Astrocyte (in vitro differentiated cells and primary cell): Measurements from ENCODE around the gene CDKN1B. TPM values are rescaled to one million over a fixed set of nuclear protein-coding genes. Genes with fewer than 3 reads are reported as not detected.
A peak's percentile ranks its signal among the peaks of the same experiment; 100 is the strongest.

Experiments used
- DNase-seq: peaks from one replicate; pipeline ENCODE4 v3.0.0-alpha.2; 2010; ENCODE audit warnings: low read depth
- FAIRE-seq: peaks from 2 replicates; lab custom pipeline; 2011; peaks lifted over from hg19 to GRCh38; lab: Jason Lieb, UNC
- H2AFZ ChIP-seq: 2 replicates; pipeline ENCODE4 v1.6.0; 2012; ENCODE audit warnings: low read depth, low read length, inconsistent platforms
- H3K27ac ChIP-seq: 2 replicates; pipeline ENCODE4 v1.5.1; 2011; ENCODE audit warnings: low read depth, low read length, inconsistent platforms
- H3K27me3 ChIP-seq: 2 replicates; pipeline ENCODE4 v1.6.0; 2011; ENCODE audit warnings: low read length, inconsistent platforms; ENCODE audit not compliant: insufficient read depth
- H3K36me3 ChIP-seq: 2 replicates; pipeline ENCODE4 v1.5.1; 2011; ENCODE audit warnings: low read length, inconsistent platforms; ENCODE audit not compliant: insufficient read depth
- H3K4me1 ChIP-seq: 2 replicates; pipeline ENCODE4 v1.5.1; 2011; ENCODE audit warnings: low read length, inconsistent platforms; ENCODE audit not compliant: insufficient read depth
- H3K4me2 ChIP-seq: 2 replicates; pipeline ENCODE4 v1.6.0; 2012; ENCODE audit warnings: low read length, inconsistent platforms
- H3K4me3 ChIP-seq: 2 replicates; pipeline ENCODE4 v1.5.1; 2011; ENCODE audit warnings: low read depth, mild to moderate bottlenecking, low read length, inconsistent platforms; ENCODE audit not compliant: insufficient read depth
- H3K79me2 ChIP-seq: 2 replicates; pipeline ENCODE4 v1.6.0; 2012; ENCODE audit warnings: mild to moderate bottlenecking, low read length, inconsistent platforms; ENCODE audit not compliant: insufficient read depth
- H3K9ac ChIP-seq: 2 replicates; pipeline ENCODE4 v1.6.0; 2012; ENCODE audit warnings: mild to moderate bottlenecking, low read length, inconsistent platforms
- H3K9me3 ChIP-seq: 2 replicates; pipeline ENCODE4 v1.5.1; 2012; ENCODE audit warnings: low read depth, mild to moderate bottlenecking, low read length, inconsistent platforms; ENCODE audit not compliant: insufficient read depth
- H4K20me1 ChIP-seq: 2 replicates; pipeline ENCODE4 v1.6.0; 2012; ENCODE audit warnings: low read length, inconsistent platforms; ENCODE audit not compliant: insufficient read depth
- H3K27ac Mint-ChIP-seq: one replicate; pipeline ENCODE4 v1.8.0; 2021; ENCODE audit warnings: mild to moderate bottlenecking, mixed read lengths; ENCODE audit not compliant: unreplicated experiment
- H3K27me3 Mint-ChIP-seq: one replicate; pipeline ENCODE4 v1.8.0; 2021; ENCODE audit warnings: low read depth, mixed read lengths; ENCODE audit not compliant: unreplicated experiment
- H3K36me3 Mint-ChIP-seq: one replicate; pipeline ENCODE4 v1.8.0; 2021; ENCODE audit warnings: low read depth, mixed read lengths; ENCODE audit not compliant: unreplicated experiment
- H3K4me1 Mint-ChIP-seq: one replicate; pipeline ENCODE4 v1.8.0; 2021; ENCODE audit warnings: low read depth, mixed read lengths; ENCODE audit not compliant: unreplicated experiment
- H3K4me3 Mint-ChIP-seq: one replicate; pipeline ENCODE4 v1.8.0; 2021; ENCODE audit warnings: mild to moderate bottlenecking, moderate library complexity, mixed read lengths; ENCODE audit not compliant: unreplicated experiment
- H3K9me3 Mint-ChIP-seq: one replicate; pipeline ENCODE4 v1.8.0; 2021; ENCODE audit warnings: mild to moderate bottlenecking, mixed read lengths; ENCODE audit not compliant: unreplicated experiment
- EZH2 ChIP-seq: IDR thresholded peaks from 2 replicates; pipeline ENCODE4 v1.6.1; 2012; ENCODE audit warnings: mild to moderate bottlenecking, low read length, inconsistent platforms; ENCODE audit not compliant: insufficient read depth
- total RNA-seq: library from RNA; stranded (reverse); gene quantifications from 2 replicates; pipeline ENCODE4 v1.2.1, GENCODE V29; 2021
- TF ChIP-seq, protein P1 (sequence below): IDR thresholded peaks from 2 replicates; pipeline ENCODE4 v1.5.1; 2011; ENCODE audit warnings: low read depth, mild to moderate bottlenecking, inconsistent platforms, low read length, moderate library complexity; ENCODE audit not compliant: insufficient read depth

The CDKN1B gene
- total RNA-seq, 1 donor from 2014 or later = 13.4 TPM

GRCh38 chr12:12723681-12724420, 6.7 kb downstream of the CDKN1B start:
- H3K9ac ChIP-seq = peak overlapping the region; percentile 98
- no peak overlapping the region for H3K27ac Mint-ChIP-seq
- no peak for TF ChIP-seq EZH2
- TF ChIP-seq, protein P1, sequence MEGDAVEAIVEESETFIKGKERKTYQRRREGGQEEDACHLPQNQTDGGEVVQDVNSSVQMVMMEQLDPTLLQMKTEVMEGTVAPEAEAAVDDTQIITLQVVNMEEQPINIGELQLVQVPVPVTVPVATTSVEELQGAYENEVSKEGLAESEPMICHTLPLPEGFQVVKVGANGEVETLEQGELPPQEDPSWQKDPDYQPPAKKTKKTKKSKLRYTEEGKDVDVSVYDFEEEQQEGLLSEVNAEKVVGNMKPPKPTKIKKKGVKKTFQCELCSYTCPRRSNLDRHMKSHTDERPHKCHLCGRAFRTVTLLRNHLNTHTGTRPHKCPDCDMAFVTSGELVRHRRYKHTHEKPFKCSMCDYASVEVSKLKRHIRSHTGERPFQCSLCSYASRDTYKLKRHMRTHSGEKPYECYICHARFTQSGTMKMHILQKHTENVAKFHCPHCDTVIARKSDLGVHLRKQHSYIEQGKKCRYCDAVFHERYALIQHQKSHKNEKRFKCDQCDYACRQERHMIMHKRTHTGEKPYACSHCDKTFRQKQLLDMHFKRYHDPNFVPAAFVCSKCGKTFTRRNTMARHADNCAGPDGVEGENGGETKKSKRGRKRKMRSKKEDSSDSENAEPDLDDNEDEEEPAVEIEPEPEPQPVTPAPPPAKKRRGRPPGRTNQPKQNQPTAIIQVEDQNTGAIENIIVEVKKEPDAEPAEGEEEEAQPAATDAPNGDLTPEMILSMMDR = no peak
- peak overlapping the region; percentile 63 for H3K4me3 ChIP-seq
- peaks cover 8% of the 10 kb centered on the region for H4K20me1 ChIP-seq
- H3K27me3 Mint-ChIP-seq = no peaks in the 10 kb centered on the region
- peaks cover 12% of the 10 kb centered on the region for H3K4me1 Mint-ChIP-seq
- H3K4me1 ChIP-seq = peaks cover 32% of the 10 kb centered on the region
- H3K9me3 Mint-ChIP-seq = no peaks in the 10 kb centered on the region
- H3K27ac ChIP-seq = peak overlapping the region; percentile 92
- H3K4me3 Mint-ChIP-seq = peak overlapping the region; percentile 88
- H3K27me3 ChIP-seq = no peaks in the 10 kb centered on the region
- peak overlapping the region; percentile 89 for H3K4me2 ChIP-seq
- peaks cover under 1% of the 10 kb centered on the region for H3K36me3 Mint-ChIP-seq
- H3K79me2 ChIP-seq = peaks cover 79% of the 10 kb centered on the region
- DNase-seq (no peak), FAIRE-seq (no peak)
- H3K36me3 ChIP-seq = peaks cover 15% of the 10 kb centered on the region
- H3K9me3 ChIP-seq = no peaks in the 10 kb centered on the region
- H2AFZ ChIP-seq = peak overlapping the region; percentile 44

- peak overlapping the region; percentile 80 for H3K27ac Mint-ChIP-seq
- Histone ChIP-seq H3K9me3 (no peaks in the 10 kb centered on the region), H3K9ac (peak overlapping the region; percentile 98), H3K4me1 (peaks cover 32% of the 10 kb centered on the region), H4K20me1 (peaks cover under 1% of the 10 kb centered on the region), H3K4me3 (peak overlapping the region; percentile 63), H3K4me2 (peak overlapping the region; percentile 89), H3K27me3 (no peaks in the 10 kb centered on the region), H3K36me3 (peaks cover 15% of the 10 kb centered on the region), H2AFZ (peak overlapping the region; percentile 40), H3K79me2 (peaks cover 79% of the 10 kb centered on the region), H3K27ac (peak overlapping the region; percentile 92)
- TF ChIP-seq EZH2 = no peak
- TF ChIP-seq, protein P1 = no peak
- H3K27me3 Mint-ChIP-seq = no peaks in the 10 kb centered on the region
- FAIRE-seq (no peak), DNase-seq (no peak)
- peak overlapping the region; percentile 83 for H3K4me3 Mint-ChIP-seq
- H3K36me3 Mint-ChIP-seq = no peaks in the 10 kb centered on the region
- no peaks in the 10 kb centered on the region for H3K9me3 Mint-ChIP-seq
- peaks cover 7% of the 10 kb centered on the region for H3K4me1 Mint-ChIP-seq
Measured at GRCh38 chr12:12724421-12725085, 7.4 kb downstream of the CDKN1B start.
